GM12878 (cell line): ENCODE data around the gene METTL21A. TPM values are rescaled to one million over a fixed set of nuclear protein-coding genes. Genes with fewer than 3 reads are reported as not detected.

ENCODE experiments used
- CREB1 ChIP-seq: IDR thresholded peaks from 2 replicates; pipeline ENCODE4 v1.6.1; 2012; ENCODE audit warnings: low read depth, mild to moderate bottlenecking, inconsistent platforms
- E2F4 ChIP-seq: IDR thresholded peaks from 2 replicates; pipeline ENCODE4 v1.6.1; 2012; ENCODE audit warnings: low read depth, low read length, improper control_type of control experiment
- EZH2 ChIP-seq: IDR thresholded peaks from 2 replicates; pipeline ENCODE4 v1.6.1; 2012; ENCODE audit warnings: low read depth, mild to moderate bottlenecking, control low read depth, inconsistent platforms, low read length, borderline replicate concordance; ENCODE audit not compliant: control insufficient read depth
- GABPA ChIP-seq: IDR thresholded peaks from 2 replicates; pipeline ENCODE4 v1.6.1; 2014; ENCODE audit warnings: antibody characterized with exemption, low read depth, mild to moderate bottlenecking, inconsistent platforms
- IKZF2 ChIP-seq, 2 experiments: fragments of 450-650 bp; IDR thresholded peaks; 2 replicates each; pipeline ENCODE4 v1.6.1; 2017; ENCODE audit warnings: mild to moderate bottlenecking in 2 of 2, moderate library complexity in 2 of 2
- IRF4 ChIP-seq: IDR thresholded peaks from 2 replicates; pipeline ENCODE4 v1.6.1; 2011; ENCODE audit warnings: low read depth, low read length
- JUNB ChIP-seq: IDR thresholded peaks from 2 replicates; pipeline ENCODE4 v1.6.1; 2016; ENCODE audit warnings: antibody characterized with exemption, mild to moderate bottlenecking
- KAT2A ChIP-seq: conservative IDR thresholded peaks from 2 replicates; pipeline ENCODE4 v1.6.1; 2011; ENCODE audit warnings: low read depth, low read length; ENCODE audit not compliant: control insufficient read depth
- KLF5 ChIP-seq: fragments of 450-650 bp; IDR thresholded peaks from 2 replicates; pipeline ENCODE4 v1.6.1; 2014; ENCODE audit warnings: mild to moderate bottlenecking; ENCODE audit not compliant: partially characterized antibody
- MYC ChIP-seq: IDR thresholded peaks from 2 replicates; pipeline ENCODE4 v1.6.1; 2011; ENCODE audit warnings: mild to moderate bottlenecking, low read length, moderate library complexity, inconsistent platforms; ENCODE audit not compliant: insufficient read depth, insufficient replicate concordance, insufficient read length, severe bottlenecking
- NKRF ChIP-seq: fragments of 450-650 bp; conservative IDR thresholded peaks from 2 replicates; pipeline ENCODE4 v1.6.1; 2017; ENCODE audit warnings: mild to moderate bottlenecking, moderate library complexity
- PAX5 ChIP-seq: IDR thresholded peaks from 2 replicates; pipeline ENCODE4 v1.6.1; 2011; ENCODE audit warnings: low read depth, low read length, borderline replicate concordance
- PML ChIP-seq: IDR thresholded peaks from 2 replicates; pipeline ENCODE4 v1.6.1; 2012; ENCODE audit warnings: low read length, inconsistent platforms
- SIN3A ChIP-seq: IDR thresholded peaks from 2 replicates; pipeline ENCODE4 v1.6.1; 2012; ENCODE audit warnings: low read depth, low read length, improper control_type of control experiment
- SIX5 ChIP-seq: IDR thresholded peaks from 2 replicates; pipeline ENCODE4 v1.6.1; 2011; ENCODE audit warnings: mild to moderate bottlenecking, low read depth, low read length, moderate library complexity; ENCODE audit not compliant: severe bottlenecking
- TBL1XR1 ChIP-seq: IDR thresholded peaks from 2 replicates; pipeline ENCODE4 v1.6.1; 2012; ENCODE audit warnings: low read depth, low read length, improper control_type of control experiment
- USF1 ChIP-seq: IDR thresholded peaks from 2 replicates; pipeline ENCODE4 v1.6.1; 2011; ENCODE audit warnings: borderline replicate concordance, low read depth, mild to moderate bottlenecking, moderate library complexity, mixed read lengths, low read length; ENCODE audit not compliant: insufficient read depth; ENCODE audit errors: extremely low read length
- ZSCAN29 ChIP-seq: fragments of 450-650 bp; IDR thresholded peaks from 2 replicates; pipeline ENCODE4 v1.6.1; 2017; ENCODE audit warnings: mild to moderate bottlenecking, moderate library complexity
- ZZZ3 ChIP-seq: IDR thresholded peaks from 2 replicates; pipeline ENCODE4 v1.6.1; 2011; ENCODE audit warnings: low read depth; ENCODE audit not compliant: control insufficient read depth, insufficient read length
- polyA plus RNA-seq, 11 experiments: library from polyadenylated mRNA; depleted of rRNA in 4 of 11; unstranded in 6 of 11; stranded (reverse) in 5 of 11; fragments of >200 nt; fragmentation: Nextera tagmentation in 4 of 11; fragmentation: Illumina TruSeq in 1 of 11; extraction: Ambion mirVana in 4 of 11; extraction: Trizol in 1 of 11; gene quantifications; 1 replicate in 1 of 11; 2 replicates in 10 of 11; pipeline versions ENCODE4 v1.2.1 to v1.2.3, GENCODE V29; 2011 to 2016; ENCODE audit warnings: inconsistent platforms in 2 of 11, missing spikeins in 2 of 11, low read depth in 1 of 11
- total RNA-seq, 4 experiments: library from RNA; depleted of rRNA in 3 of 4; stranded (reverse); fragments of >200 nt in 3 of 4; fragmentation: Illumina TruSeq in 1 of 4; extraction: Trizol in 1 of 4; gene quantifications; 2 replicates each; pipeline versions ENCODE4 v1.2.1 to v1.2.3, GENCODE V29; 2013 to 2021
- TF ChIP-seq, protein P1 (sequence below): fragments of 450-650 bp; IDR thresholded peaks from 2 replicates; pipeline ENCODE4 v1.6.1; 2016; ENCODE audit warnings: mild to moderate bottlenecking
- TF ChIP-seq, protein P2 (sequence below): fragments of 150-350 bp; IDR thresholded peaks from 2 replicates; pipeline ENCODE4 v1.6.1; 2016; ENCODE audit warnings: low read depth, low read length

The METTL21A gene
- total and polyA plus RNA-seq, 10 of the 15 experiments (the other 5 are each of a cell fraction or from before 2014, with no cell fraction given), result 6.8 to 41.7 (median 27.8) TPM

DNA sequence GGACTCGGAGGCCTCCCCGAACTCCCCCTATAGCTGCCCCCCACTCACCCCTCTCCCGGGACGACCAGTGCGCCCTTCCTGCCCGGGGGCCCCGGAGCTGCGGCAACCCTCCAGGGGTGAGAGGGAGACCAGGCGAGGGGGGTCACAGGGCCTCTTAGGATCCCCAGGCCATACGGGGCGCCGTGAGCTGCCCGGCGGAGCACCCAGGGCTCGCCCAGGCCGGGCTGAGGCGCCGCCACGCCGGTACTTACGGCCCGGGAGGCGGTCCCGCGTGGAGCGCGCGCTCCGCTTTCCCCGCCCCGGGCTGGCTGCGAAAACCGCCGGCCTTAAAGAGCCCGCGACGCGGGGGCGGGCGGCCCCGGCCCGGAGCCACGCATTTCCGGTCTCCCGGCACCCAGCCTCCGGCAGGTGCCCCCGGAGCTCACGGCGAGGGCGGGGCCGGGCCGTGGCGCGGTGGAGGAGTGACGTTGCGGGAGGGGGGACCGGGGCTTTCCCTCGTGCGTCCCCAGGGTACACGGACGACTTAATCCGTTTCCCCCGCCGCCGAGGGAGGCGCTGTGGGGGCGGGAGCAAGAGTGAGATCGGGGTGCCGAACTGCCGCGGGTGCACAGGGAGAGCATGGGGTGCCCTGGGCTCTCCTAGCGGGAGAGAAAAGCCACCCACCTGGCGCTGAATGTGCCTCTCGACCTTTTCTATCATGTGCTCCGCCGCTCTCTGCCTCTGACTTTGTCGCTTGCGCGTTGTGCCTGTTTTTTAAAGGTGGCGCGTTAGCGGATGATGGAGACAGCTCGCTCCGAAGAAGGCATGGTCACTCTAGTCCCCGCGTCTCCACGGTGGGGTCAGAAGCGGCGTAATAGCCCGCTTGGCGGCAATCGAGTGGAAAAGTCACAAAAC is at the start of gene METTL21A (continued):
- TF ChIP-seq MYC (peak; percentile 42), EZH2 (no peak), NKRF (peak; percentile 37), TBL1XR1 (peak; percentile 32), USF1 (no peak), ZZZ3 (no peak), KAT2A (no peak), GABPA (peak; percentile 66; the same call in 1 of the 2 replicates), SIN3A (peak; percentile 53; the same call in 1 of the 2 replicates), SIX5 (no peak), IKZF2 (IDR thresholded peaks at IDR 0.05) (peak in 1 of 2 experiments; percentile 59; a peak in 2 of 4 replicates), CREB1 (peak; percentile 91), ZSCAN29 (peak; percentile 95), PAX5 (peak; percentile 73; the same call in 1 of the 2 replicates), E2F4 (no peak; the same call in 1 of the 2 replicates), PML (peak; percentile 84; the same call in 1 of the 2 replicates), KLF5 (peak; percentile 31), IRF4 (no peak), JUNB (no peak)
- TF ChIP-seq, protein P1, sequence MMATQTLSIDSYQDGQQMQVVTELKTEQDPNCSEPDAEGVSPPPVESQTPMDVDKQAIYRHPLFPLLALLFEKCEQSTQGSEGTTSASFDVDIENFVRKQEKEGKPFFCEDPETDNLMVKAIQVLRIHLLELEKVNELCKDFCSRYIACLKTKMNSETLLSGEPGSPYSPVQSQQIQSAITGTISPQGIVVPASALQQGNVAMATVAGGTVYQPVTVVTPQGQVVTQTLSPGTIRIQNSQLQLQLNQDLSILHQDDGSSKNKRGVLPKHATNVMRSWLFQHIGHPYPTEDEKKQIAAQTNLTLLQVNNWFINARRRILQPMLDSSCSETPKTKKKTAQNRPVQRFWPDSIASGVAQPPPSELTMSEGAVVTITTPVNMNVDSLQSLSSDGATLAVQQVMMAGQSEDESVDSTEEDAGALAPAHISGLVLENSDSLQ, result peak; percentile 58; the same call in 1 of the 2 replicates
- TF ChIP-seq, protein P2, sequence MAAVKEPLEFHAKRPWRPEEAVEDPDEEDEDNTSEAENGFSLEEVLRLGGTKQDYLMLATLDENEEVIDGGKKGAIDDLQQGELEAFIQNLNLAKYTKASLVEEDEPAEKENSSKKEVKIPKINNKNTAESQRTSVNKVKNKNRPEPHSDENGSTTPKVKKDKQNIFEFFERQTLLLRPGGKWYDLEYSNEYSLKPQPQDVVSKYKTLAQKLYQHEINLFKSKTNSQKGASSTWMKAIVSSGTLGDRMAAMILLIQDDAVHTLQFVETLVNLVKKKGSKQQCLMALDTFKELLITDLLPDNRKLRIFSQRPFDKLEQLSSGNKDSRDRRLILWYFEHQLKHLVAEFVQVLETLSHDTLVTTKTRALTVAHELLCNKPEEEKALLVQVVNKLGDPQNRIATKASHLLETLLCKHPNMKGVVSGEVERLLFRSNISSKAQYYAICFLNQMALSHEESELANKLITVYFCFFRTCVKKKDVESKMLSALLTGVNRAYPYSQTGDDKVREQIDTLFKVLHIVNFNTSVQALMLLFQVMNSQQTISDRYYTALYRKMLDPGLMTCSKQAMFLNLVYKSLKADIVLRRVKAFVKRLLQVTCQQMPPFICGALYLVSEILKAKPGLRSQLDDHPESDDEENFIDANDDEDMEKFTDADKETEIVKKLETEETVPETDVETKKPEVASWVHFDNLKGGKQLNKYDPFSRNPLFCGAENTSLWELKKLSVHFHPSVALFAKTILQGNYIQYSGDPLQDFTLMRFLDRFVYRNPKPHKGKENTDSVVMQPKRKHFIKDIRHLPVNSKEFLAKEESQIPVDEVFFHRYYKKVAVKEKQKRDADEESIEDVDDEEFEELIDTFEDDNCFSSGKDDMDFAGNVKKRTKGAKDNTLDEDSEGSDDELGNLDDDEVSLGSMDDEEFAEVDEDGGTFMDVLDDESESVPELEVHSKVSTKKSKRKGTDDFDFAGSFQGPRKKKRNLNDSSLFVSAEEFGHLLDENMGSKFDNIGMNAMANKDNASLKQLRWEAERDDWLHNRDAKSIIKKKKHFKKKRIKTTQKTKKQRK, result no peak
